HL-60 (cell line): Measurements from ENCODE around the gene HDGFL3.

Experiments used
- DNase-seq, 2 experiments: peaks; one replicate each; pipeline ENCODE4 v3.0.0-alpha.2; 2010 to 2020; ENCODE audit warnings: low read depth in 1 of 2, low spot score in 1 of 2
- H3K27ac ChIP-seq: fragments of 250-450 bp; sonication (Bioruptor Pico); replicated peaks from 2 replicates; pipeline ENCODE4 v1.5.1; 2020; ENCODE audit warnings: mild to moderate bottlenecking, moderate library complexity
- H3K27me3 ChIP-seq: fragments of 250-450 bp; sonication (Bioruptor Pico); 2 replicates; pipeline ENCODE4 v1.5.1; 2021; ENCODE audit warnings: mild to moderate bottlenecking, moderate library complexity; ENCODE audit not compliant: insufficient read depth, poor library complexity, severe bottlenecking
- H3K4me3 ChIP-seq: replicated peaks from 2 replicates; pipeline ENCODE4 v1.5.1; 2011; ENCODE audit warnings: mild to moderate bottlenecking, control low read depth, low read length; ENCODE audit not compliant: insufficient read depth
- GABPA ChIP-seq: IDR thresholded peaks from 2 replicates; pipeline ENCODE4 v1.6.1; 2012; ENCODE audit warnings: low read depth
- POLR2AphosphoS5 ChIP-seq: IDR thresholded peaks from 2 replicates; pipeline ENCODE4 v1.6.1; 2012; ENCODE audit warnings: low read depth
- SPI1 ChIP-seq: IDR thresholded peaks from 2 replicates; pipeline ENCODE4 v1.6.1; 2012; ENCODE audit warnings: low read depth, mild to moderate bottlenecking, borderline replicate concordance
- TF ChIP-seq, protein P1 (sequence below): IDR thresholded peaks from 2 replicates; pipeline ENCODE4 v1.6.1; 2012; ENCODE audit warnings: low read depth; ENCODE audit not compliant: insufficient replicate concordance
- TF ChIP-seq, protein P2 (sequence below): IDR thresholded peaks from one replicate; pipeline ENCODE4 v1.5.1; 2011; ENCODE audit warnings: low read length, control low read depth, inconsistent platforms; ENCODE audit not compliant: insufficient read depth

HDGFL3 gene

GRCh38 chr15:83200589-83200988 is 7.0 kb downstream of the HDGFL3 start:
- Histone ChIP-seq H3K27ac (no peak overlapping the region), H3K27me3 (peaks cover 20% of the 10 kb centered on the region), H3K4me3 (no peak overlapping the region)
- TF ChIP-seq, protein P1, sequence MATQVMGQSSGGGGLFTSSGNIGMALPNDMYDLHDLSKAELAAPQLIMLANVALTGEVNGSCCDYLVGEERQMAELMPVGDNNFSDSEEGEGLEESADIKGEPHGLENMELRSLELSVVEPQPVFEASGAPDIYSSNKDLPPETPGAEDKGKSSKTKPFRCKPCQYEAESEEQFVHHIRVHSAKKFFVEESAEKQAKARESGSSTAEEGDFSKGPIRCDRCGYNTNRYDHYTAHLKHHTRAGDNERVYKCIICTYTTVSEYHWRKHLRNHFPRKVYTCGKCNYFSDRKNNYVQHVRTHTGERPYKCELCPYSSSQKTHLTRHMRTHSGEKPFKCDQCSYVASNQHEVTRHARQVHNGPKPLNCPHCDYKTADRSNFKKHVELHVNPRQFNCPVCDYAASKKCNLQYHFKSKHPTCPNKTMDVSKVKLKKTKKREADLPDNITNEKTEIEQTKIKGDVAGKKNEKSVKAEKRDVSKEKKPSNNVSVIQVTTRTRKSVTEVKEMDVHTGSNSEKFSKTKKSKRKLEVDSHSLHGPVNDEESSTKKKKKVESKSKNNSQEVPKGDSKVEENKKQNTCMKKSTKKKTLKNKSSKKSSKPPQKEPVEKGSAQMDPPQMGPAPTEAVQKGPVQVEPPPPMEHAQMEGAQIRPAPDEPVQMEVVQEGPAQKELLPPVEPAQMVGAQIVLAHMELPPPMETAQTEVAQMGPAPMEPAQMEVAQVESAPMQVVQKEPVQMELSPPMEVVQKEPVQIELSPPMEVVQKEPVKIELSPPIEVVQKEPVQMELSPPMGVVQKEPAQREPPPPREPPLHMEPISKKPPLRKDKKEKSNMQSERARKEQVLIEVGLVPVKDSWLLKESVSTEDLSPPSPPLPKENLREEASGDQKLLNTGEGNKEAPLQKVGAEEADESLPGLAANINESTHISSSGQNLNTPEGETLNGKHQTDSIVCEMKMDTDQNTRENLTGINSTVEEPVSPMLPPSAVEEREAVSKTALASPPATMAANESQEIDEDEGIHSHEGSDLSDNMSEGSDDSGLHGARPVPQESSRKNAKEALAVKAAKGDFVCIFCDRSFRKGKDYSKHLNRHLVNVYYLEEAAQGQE, result no peak
- TF ChIP-seq SPI1, result no peak
- no peak for TF ChIP-seq GABPA
- TF ChIP-seq, protein P2, sequence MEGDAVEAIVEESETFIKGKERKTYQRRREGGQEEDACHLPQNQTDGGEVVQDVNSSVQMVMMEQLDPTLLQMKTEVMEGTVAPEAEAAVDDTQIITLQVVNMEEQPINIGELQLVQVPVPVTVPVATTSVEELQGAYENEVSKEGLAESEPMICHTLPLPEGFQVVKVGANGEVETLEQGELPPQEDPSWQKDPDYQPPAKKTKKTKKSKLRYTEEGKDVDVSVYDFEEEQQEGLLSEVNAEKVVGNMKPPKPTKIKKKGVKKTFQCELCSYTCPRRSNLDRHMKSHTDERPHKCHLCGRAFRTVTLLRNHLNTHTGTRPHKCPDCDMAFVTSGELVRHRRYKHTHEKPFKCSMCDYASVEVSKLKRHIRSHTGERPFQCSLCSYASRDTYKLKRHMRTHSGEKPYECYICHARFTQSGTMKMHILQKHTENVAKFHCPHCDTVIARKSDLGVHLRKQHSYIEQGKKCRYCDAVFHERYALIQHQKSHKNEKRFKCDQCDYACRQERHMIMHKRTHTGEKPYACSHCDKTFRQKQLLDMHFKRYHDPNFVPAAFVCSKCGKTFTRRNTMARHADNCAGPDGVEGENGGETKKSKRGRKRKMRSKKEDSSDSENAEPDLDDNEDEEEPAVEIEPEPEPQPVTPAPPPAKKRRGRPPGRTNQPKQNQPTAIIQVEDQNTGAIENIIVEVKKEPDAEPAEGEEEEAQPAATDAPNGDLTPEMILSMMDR, result no peak
- TF ChIP-seq POLR2AphosphoS5, result no peak
- no peak for DNase-seq

DNA sequence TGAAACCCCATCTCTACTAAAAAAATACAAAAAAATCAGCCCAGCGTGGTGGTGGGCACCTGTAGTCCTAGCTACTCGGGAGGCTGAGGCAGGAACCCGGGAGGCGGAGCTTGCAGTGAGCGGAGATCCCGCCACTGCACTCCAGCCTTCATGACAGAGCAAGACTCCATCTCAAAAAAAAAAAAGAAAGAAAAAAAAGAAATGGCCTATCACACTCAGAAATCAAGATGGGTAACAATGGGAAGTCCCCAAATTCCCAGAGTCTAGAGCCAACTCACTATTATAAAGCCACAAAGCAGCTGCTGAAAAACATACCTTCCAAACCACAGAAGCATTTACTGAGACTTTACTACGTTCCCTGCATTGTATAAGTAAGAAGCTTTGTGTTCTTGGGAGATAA is 7.5 kb downstream of the HDGFL3 start:
- H3K27me3 ChIP-seq, result peaks cover 17% of the 10 kb centered on the region

DNA sequence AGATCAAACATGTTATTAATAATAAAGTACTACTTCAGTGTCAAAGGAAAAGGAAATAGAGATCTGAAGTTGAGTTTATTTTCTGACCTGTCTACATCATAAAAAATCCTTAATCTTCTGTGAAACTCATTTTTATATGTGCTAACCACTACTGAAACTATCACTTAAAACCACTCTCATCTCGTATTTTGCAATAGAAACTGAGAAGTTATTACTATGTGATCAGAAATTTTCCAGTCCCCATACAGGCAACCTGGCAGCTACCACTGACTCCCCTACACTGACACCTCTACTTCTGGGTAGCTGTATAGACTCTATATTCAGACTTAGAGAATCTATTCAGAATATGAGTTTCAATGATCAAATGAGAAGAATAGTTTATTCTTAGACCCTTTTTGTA is 8.3 kb downstream of the HDGFL3 start:
- DNase-seq, result no peak
- TF ChIP-seq GABPA (no peak), SPI1 (no peak), POLR2AphosphoS5 (no peak)
- TF ChIP-seq, protein P1, result no peak
- TF ChIP-seq, protein P2, result no peak
- H3K4me3 ChIP-seq, result no peak overlapping the region
- peaks cover 10% of the 10 kb centered on the region for H3K27me3 ChIP-seq
- no peak overlapping the region for H3K27ac ChIP-seq

More for the DNA sequence above, 7.5 kb downstream of the HDGFL3 start:
- TF ChIP-seq GABPA, result no peak
- TF ChIP-seq, protein P1, result no peak
- TF ChIP-seq SPI1, result no peak
- TF ChIP-seq, protein P2, result no peak
- no peak for TF ChIP-seq POLR2AphosphoS5
- H3K27ac ChIP-seq, result no peak overlapping the region
- no peak overlapping the region for H3K4me3 ChIP-seq
- DNase-seq, result no peak
